Motor neuron (in vitro differentiated cells): ENCODE data around the gene HMGXB3. TPM values are rescaled to one million over a fixed set of nuclear protein-coding genes. Genes with fewer than 3 reads are reported as not detected.

Experiments
- ATAC-seq, 8 experiments: fragments of 200-7000 bp; cut with Tn5 transposase; replicated peaks in 6 of 8; 2 replicates each; pipeline ENCODE4 v1.8.0; 2021; ENCODE audit warnings: mild to moderate bottlenecking in 8 of 8, moderate library complexity in 8 of 8
- H3K27ac ChIP-seq, 2 donors: fragments of 250-450 bp; sonication (Bioruptor Pico); 2 replicates each; pipeline ENCODE4 v1.9.0; 2021; ENCODE audit warnings: antibody characterized with exemption in 2 of 2, mild to moderate bottlenecking in 2 of 2, moderate library complexity in 1 of 2
- H3K4me1 ChIP-seq, 2 donors: fragments of 250-450 bp; sonication (Bioruptor Pico); replicated peaks in 1 of 2; 2 replicates each; pipeline ENCODE4 v1.6.1; 2021; ENCODE audit warnings: antibody characterized with exemption in 2 of 2, mild to moderate bottlenecking in 2 of 2, moderate library complexity in 1 of 2
- H3K4me3 ChIP-seq, 5 donors: fragments of 250-450 bp; sonication (Bioruptor Pico); 2 replicates each; pipeline ENCODE4 v1.9.0; 2021; ENCODE audit warnings: antibody characterized with exemption in 5 of 5, mild to moderate bottlenecking in 5 of 5, moderate library complexity in 4 of 5
- WGBS, 10 experiments: fragments of 450-650 bp; shearing (Covaris generic); methylation state at CpG; one replicate each; pipeline ENCODE4 v1.0.0; 2022; 5-methylcytosine and 5-hydroxymethylcytosine counted together
- in situ Hi-C, 9 experiments: fragments of 400-800 bp; cut with MboI; loops; one replicate each; pipeline ENCODE4 v1.15.0; 2021; ENCODE audit warnings: low sequenced_read_pairs in 9 of 9, low pct_unique_long_range_greater_than_20kb in 2 of 9; ENCODE audit not compliant: unreplicated experiment in 9 of 9
- total RNA-seq, 8 experiments: library from RNA; unstranded; fragments of 300-600 nt; gene quantifications; 2 replicates each; pipeline versions ENCODE4 v1.2.3 to v1.2.4, GENCODE V29; 2022

HMGXB3 gene
- total RNA-seq, 8 experiments from 2014 or later, result 16.2 to 46.4 (median 26.1) TPM

- no peak overlapping the region for H3K27ac ChIP-seq
- H3K4me3 ChIP-seq, result no peak overlapping the region
- peaks cover 2% of the 10 kb centered on the region in 2 donors for H3K4me1 ChIP-seq
- no peak for ATAC-seq
- WGBS, 10 experiments, result 71 to 100% (median 90%) methylated on average over 1 to 4 of the region's 12 CpGs; no CpG with 5 or more reads in 5 of the 10 experiments
- in situ Hi-C loops, result no loop called here
Observed at GRCh38 chr5:150061538-150061995, 61.0 kb downstream of the HMGXB3 start.

GRCh38 chr5:150062216-150062922 is 61.8 kb downstream of the HMGXB3 start:
- ATAC-seq, result no peak
- Histone ChIP-seq H3K27ac (no peak overlapping the region), H3K4me3 (no peak overlapping the region), H3K4me1 (peaks cover 2% of the 10 kb centered on the region in 2 donors)
- 51 to 100% (median 80%) methylated on average over 1 to 2 of the region's 2 CpGs; no CpG with 5 or more reads in 1 of the 10 experiments for WGBS, 10 experiments
- in situ Hi-C loops, result no loop called here

GRCh38 chr5:150063638-150064037 is 63.1 kb downstream of the HMGXB3 start:
- H3K4me1 ChIP-seq, result no peaks in the 10 kb centered on the region
- H3K27ac ChIP-seq, result no peak overlapping the region
- in situ Hi-C loops, result no loop called here
- no peak overlapping the region for H3K4me3 ChIP-seq
- WGBS, 10 experiments, result 71 to 100% (median 80%) methylated on average over 1 to 2 of the region's 5 CpGs; no CpG with 5 or more reads in 3 of the 10 experiments
- ATAC-seq, result no peak

GRCh38 chr5:150064681-150065220 is 64.2 kb downstream of the HMGXB3 start:
- H3K27ac ChIP-seq, result no peak overlapping the region
- in situ Hi-C loops, result no loop called here
- ATAC-seq, result no peak
- no peak overlapping the region for H3K4me3 ChIP-seq
- 78 to 79% methylated on average over 4 to 5 of the region's 7 CpGs; no CpG with 5 or more reads in 8 of the 10 experiments for WGBS, 10 experiments
- H3K4me1 ChIP-seq, result no peaks in the 10 kb centered on the region

GRCh38 chr5:150065346-150065745 is 64.8 kb downstream of the HMGXB3 start:
- H3K4me3 ChIP-seq, result no peak overlapping the region
- ATAC-seq, result peak in 2 of 8 experiments; percentile 24 to 31
- no peaks in the 10 kb centered on the region for H3K4me1 ChIP-seq
- in situ Hi-C loops, result no loop called here
- 6 to 80% (median 60%) methylated on average over 1 to 3 of the region's 6 CpGs; no CpG with 5 or more reads in 5 of the 10 experiments for WGBS, 10 experiments
- no peak overlapping the region for H3K27ac ChIP-seq

GRCh38 chr5:150065886-150066285 is 65.3 kb downstream of the HMGXB3 start:
- 33 to 100% (median 72%) methylated on average over 1 to 6 of the region's 10 CpGs; no CpG with 5 or more reads in 4 of the 10 experiments for WGBS, 10 experiments
- Histone ChIP-seq H3K4me1 (no peaks in the 10 kb centered on the region), H3K27ac (no peak overlapping the region), H3K4me3 (no peak overlapping the region)
- in situ Hi-C loops, result no loop called here
- no peak for ATAC-seq

- no peak for ATAC-seq
- in situ Hi-C loops, result no loop called here
- Histone ChIP-seq H3K4me3 (no peak overlapping the region), H3K27ac (no peak overlapping the region), H3K4me1 (no peaks in the 10 kb centered on the region)
- 83 to 90% methylated on average over 1 to 4 of the region's 5 CpGs; no CpG with 5 or more reads in 8 of the 10 experiments for WGBS, 10 experiments
Observed at GRCh38 chr5:150066436-150066835, 65.9 kb downstream of the HMGXB3 start.

GRCh38 chr5:150066901-150067396 is 66.4 kb downstream of the HMGXB3 start:
- no peak for ATAC-seq
- Histone ChIP-seq H3K27ac (no peak overlapping the region), H3K4me3 (no peak overlapping the region), H3K4me1 (no peaks in the 10 kb centered on the region)
- WGBS, 10 experiments, result 80 to 83% (median 80%) methylated on average over 1 to 2 of the region's 2 CpGs; no CpG with 5 or more reads in 7 of the 10 experiments
- in situ Hi-C loops, result no loop called here

GRCh38 chr5:150067405-150067960 is 66.9 kb downstream of the HMGXB3 start:
- 40 to 87% (median 60%) methylated on average over 1 to 5 of the region's 6 CpGs; no CpG with 5 or more reads in 5 of the 10 experiments for WGBS, 10 experiments
- Histone ChIP-seq H3K4me1 (no peaks in the 10 kb centered on the region), H3K27ac (no peak overlapping the region), H3K4me3 (no peak overlapping the region)
- no peak for ATAC-seq
- in situ Hi-C loops, result no loop called here

- WGBS, 10 experiments, result 76 to 100% (median 86%) methylated on average over 1 to 4 of the region's 6 CpGs; no CpG with 5 or more reads in 6 of the 10 experiments
- no peaks in the 10 kb centered on the region for H3K4me1 ChIP-seq
- no peak overlapping the region for H3K27ac ChIP-seq
- H3K4me3 ChIP-seq, result no peak overlapping the region
- no peak for ATAC-seq
- in situ Hi-C loops, result no loop called here
Observed at GRCh38 chr5:150068071-150068470, 67.5 kb downstream of the HMGXB3 start.

- Histone ChIP-seq H3K4me1 (no peaks in the 10 kb centered on the region), H3K4me3 (no peak overlapping the region), H3K27ac (no peak overlapping the region)
- in situ Hi-C loops, result no loop called here
- WGBS, 10 experiments, result 0 to 80% (median 36%) methylated on average over 1 to 3 of the region's 4 CpGs; no CpG with 5 or more reads in 6 of the 10 experiments
- no peak for ATAC-seq
Observed at GRCh38 chr5:150068472-150068871, 67.9 kb downstream of the HMGXB3 start.

GRCh38 chr5:150068961-150069645 is 68.6 kb downstream of the HMGXB3 start:
- in situ Hi-C loops, result no loop called here
- ATAC-seq, result no peak
- WGBS, 10 experiments, result 30 to 77% (median 72%) methylated on average over 2 to 7 of the region's 12 CpGs; no CpG with 5 or more reads in 4 of the 10 experiments
- Histone ChIP-seq H3K27ac (no peak overlapping the region), H3K4me1 (no peaks in the 10 kb centered on the region), H3K4me3 (no peak overlapping the region)
